Measurements from ENCODE around the gene YWHAG. TPM values are rescaled to one million over a fixed set of nuclear protein-coding genes. Genes with fewer than 3 reads are reported as not detected.

Gene YWHAG
- total and polyA plus RNA-seq, 2 of the 13 experiments (the other 11 are each of a cell fraction or from before 2014, with no cell fraction given), result 36.9 to 67.5 TPM

GRCh38 chr7:76358481-76359110, at the start of gene YWHAG (continued):
- TF ChIP-seq SKI (IDR thresholded peaks at IDR 0.05; ENCODE audit: partially characterized antibody) (no peak), ZNF136 (CRISPR knock-in tag; IDR thresholded peaks at IDR 0.05; ENCODE audit: low read depth) (no peak), SIN3B (IDR thresholded peaks at IDR 0.05; ENCODE audit: low read length) (no peak), MTERF4 (CRISPR knock-in tag; IDR thresholded peaks at IDR 0.05) (no peak), ZNF24 (IDR thresholded peaks at IDR 0.05) (no peak), ZNF740 (CRISPR knock-in tag; IDR thresholded peaks at IDR 0.05) (no peak), ZNF709 (CRISPR knock-in tag; IDR thresholded peaks at IDR 0.05) (no peak), STAG1 (CRISPR knock-in tag; IDR thresholded peaks at IDR 0.05) (no peak), NR3C1 (CRISPR knock-in tag; IDR thresholded peaks at IDR 0.05) (no peak), KLF6 (CRISPR knock-in tag; IDR thresholded peaks at IDR 0.05) (peak; percentile 89; the same call in 1 of the 2 replicates), HDAC2 (CRISPR knock-in tag; IDR thresholded peaks at IDR 0.05) (peak; percentile 51; the same call in 1 of the 2 replicates), ZNF251 (CRISPR knock-in tag; IDR thresholded peaks at IDR 0.05) (no peak), BORCS8-MEF2B (CRISPR knock-in tag; IDR thresholded peaks at IDR 0.05) (peak; percentile 59; the same call in 1 of the 2 replicates), FOXC1 (CRISPR knock-in tag; IDR thresholded peaks at IDR 0.05; ENCODE audit: borderline replicate concordance) (peak; percentile 36; the same call in 1 of the 2 replicates), GTF2F1 (IDR thresholded peaks at IDR 0.05; ENCODE audit: low read length) (0 out of 2 replicates have a peak, but pooled peaks have one; percentile 37), ZNF367 (CRISPR knock-in tag; IDR thresholded peaks at IDR 0.05; ENCODE audit: borderline replicate concordance) (no peak), SAFB2 (CRISPR knock-in tag; IDR thresholded peaks at IDR 0.05; ENCODE audit: borderline replicate concordance, low read depth) (no peak), YY1 (IDR thresholded peaks at IDR 0.05; ENCODE audit: insufficient read depth, insufficient replicate concordance, low read depth, low read length) (peak; percentile 89), ZNF713 (CRISPR knock-in tag; IDR thresholded peaks at IDR 0.05) (no peak), TBL1XR1 (IDR thresholded peaks at IDR 0.05; ENCODE audit: borderline replicate concordance, low read length, partially characterized antibody) (no peak), NFKBIZ (CRISPR knock-in tag; IDR thresholded peaks at IDR 0.05) (peak; percentile 83; the same call in 1 of the 2 replicates), DNMT3B (CRISPR knock-in tag; conservative IDR thresholded peaks at IDR 0.05) (no peak)
- TF ChIP-seq, protein P1, sequence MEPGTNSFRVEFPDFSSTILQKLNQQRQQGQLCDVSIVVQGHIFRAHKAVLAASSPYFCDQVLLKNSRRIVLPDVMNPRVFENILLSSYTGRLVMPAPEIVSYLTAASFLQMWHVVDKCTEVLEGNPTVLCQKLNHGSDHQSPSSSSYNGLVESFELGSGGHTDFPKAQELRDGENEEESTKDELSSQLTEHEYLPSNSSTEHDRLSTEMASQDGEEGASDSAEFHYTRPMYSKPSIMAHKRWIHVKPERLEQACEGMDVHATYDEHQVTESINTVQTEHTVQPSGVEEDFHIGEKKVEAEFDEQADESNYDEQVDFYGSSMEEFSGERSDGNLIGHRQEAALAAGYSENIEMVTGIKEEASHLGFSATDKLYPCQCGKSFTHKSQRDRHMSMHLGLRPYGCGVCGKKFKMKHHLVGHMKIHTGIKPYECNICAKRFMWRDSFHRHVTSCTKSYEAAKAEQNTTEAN (CRISPR knock-in tag; conservative IDR thresholded peaks at IDR 0.05), result no peak
- TF ChIP-seq, protein P2, sequence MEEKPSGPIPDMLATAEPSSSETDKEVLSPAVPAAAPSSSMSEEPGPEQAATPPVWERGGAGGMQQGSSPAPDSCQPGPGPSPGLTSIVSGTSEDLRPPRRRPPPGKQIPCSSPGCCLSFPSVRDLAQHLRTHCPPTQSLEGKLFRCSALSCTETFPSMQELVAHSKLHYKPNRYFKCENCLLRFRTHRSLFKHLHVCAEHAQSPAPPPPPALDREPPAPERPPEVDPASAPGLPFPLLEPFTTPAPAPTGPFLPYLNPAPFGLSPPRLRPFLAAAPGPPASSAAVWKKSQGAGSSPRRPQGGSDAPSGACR (CRISPR knock-in tag; IDR thresholded peaks at IDR 0.05), result 0 out of 2 replicates have a peak, but pooled peaks have one; percentile 29
- TF ChIP-seq, protein P3, sequence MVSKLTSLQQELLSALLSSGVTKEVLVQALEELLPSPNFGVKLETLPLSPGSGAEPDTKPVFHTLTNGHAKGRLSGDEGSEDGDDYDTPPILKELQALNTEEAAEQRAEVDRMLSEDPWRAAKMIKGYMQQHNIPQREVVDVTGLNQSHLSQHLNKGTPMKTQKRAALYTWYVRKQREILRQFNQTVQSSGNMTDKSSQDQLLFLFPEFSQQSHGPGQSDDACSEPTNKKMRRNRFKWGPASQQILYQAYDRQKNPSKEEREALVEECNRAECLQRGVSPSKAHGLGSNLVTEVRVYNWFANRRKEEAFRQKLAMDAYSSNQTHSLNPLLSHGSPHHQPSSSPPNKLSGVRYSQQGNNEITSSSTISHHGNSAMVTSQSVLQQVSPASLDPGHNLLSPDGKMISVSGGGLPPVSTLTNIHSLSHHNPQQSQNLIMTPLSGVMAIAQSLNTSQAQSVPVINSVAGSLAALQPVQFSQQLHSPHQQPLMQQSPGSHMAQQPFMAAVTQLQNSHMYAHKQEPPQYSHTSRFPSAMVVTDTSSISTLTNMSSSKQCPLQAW (CRISPR knock-in tag; IDR thresholded peaks at IDR 0.05), result no peak
- TF ChIP-seq, protein P4, sequence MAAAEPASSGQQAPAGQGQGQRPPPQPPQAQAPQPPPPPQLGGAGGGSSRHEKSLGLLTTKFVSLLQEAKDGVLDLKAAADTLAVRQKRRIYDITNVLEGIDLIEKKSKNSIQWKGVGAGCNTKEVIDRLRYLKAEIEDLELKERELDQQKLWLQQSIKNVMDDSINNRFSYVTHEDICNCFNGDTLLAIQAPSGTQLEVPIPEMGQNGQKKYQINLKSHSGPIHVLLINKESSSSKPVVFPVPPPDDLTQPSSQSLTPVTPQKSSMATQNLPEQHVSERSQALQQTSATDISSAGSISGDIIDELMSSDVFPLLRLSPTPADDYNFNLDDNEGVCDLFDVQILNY (CRISPR knock-in tag; conservative IDR thresholded peaks at IDR 0.05), result peak; percentile 63; the same call in 1 of the 2 replicates
